ENCODE results near the gene MAN2B2. TPM values are rescaled to one million over a fixed set of nuclear protein-coding genes. Genes with fewer than 3 reads are reported as not detected.

Gene MAN2B2
- total and polyA plus RNA-seq, 2 of the 8 experiments (the other 6 are each of a cell fraction or from before 2014, with no cell fraction given): 3.3 to 4.0 TPM

GRCh38 chr4:6598127-6598526 is 23.1 kb downstream of the MAN2B2 start:
- no peak overlapping the region for H4K8ac ChIP-seq (ENCODE audit: extremely low read depth, insufficient read depth, low read length)
- no peak overlapping the region for H3K14ac ChIP-seq (ENCODE audit: insufficient read length)
- no peak overlapping the region for H4K91ac ChIP-seq (replicated peaks; ENCODE audit: insufficient read length, low read length)
- no peak overlapping the region for H2AK5ac ChIP-seq (ENCODE audit: low read depth, low read length)
- no peak overlapping the region for H2BK15ac ChIP-seq (ENCODE audit: low read length)
- H3K23me2 ChIP-seq (ENCODE audit: low read depth, low read length): no peaks in the 10 kb centered on the region
- H3K23ac ChIP-seq (ENCODE audit: insufficient read length): no peak overlapping the region
- no peak overlapping the region for H3K4me2 ChIP-seq (ENCODE audit: insufficient read depth in 1 of 2, low read depth in 2 of 2, low read length in 2 of 2)
- POLR2A ChIA-PET (ENCODE audit: partially characterized antibody): interaction anchor here (0.9 to 1.6 kb wide), 3 partner anchors 16 to 22 kb away, joined by 3 to 5 read pairs (median 3); no protein-coding TSS in a partner anchor
- no peaks in the 10 kb centered on the region; a peak in 2 of 7 replicates for H3K4me1 ChIP-seq (replicated peaks in 1 of 4; ENCODE audit: control insufficient read depth in 3 of 4, insufficient read depth in 4 of 4, low read length in 3 of 4)
- H3K79me1 ChIP-seq (ENCODE audit: low read depth, low read length): no peaks in the 10 kb centered on the region
- H3K9me3 ChIP-seq (ENCODE audit: insufficient read depth in 2 of 2, low read depth in 1 of 2, low read length in 1 of 2): no peaks in the 10 kb centered on the region
- H2BK20ac ChIP-seq (ENCODE audit: low read length): no peak overlapping the region
- H3K4ac ChIP-seq (replicated peaks; ENCODE audit: insufficient read length, low read depth, low read length): no peak overlapping the region
- no peak overlapping the region for H3K9ac ChIP-seq (replicated peaks in 1 of 4; ENCODE audit: extremely low read depth in 1 of 4, low read depth in 3 of 4, low read length in 3 of 4)
- H2BK5ac ChIP-seq (ENCODE audit: low read depth, low read length): no peak overlapping the region
- TF ChIP-seq RBBP5 (IDR thresholded peaks at IDR 0.05; ENCODE audit: borderline replicate concordance, low read depth, low read length) (no peak), POLR2AphosphoS5 (IDR thresholded peaks at IDR 0.05; ENCODE audit: low read depth, low read length) (no peak), TAF1 (IDR thresholded peaks at IDR 0.05; ENCODE audit: low read depth, low read length) (no peak), HDAC2 (IDR thresholded peaks at IDR 0.05; ENCODE audit: borderline replicate concordance in 1 of 2, low read depth in 2 of 2, low read length in 2 of 2) (no peak)
- DNase-seq (ENCODE audit: low read depth in 1 of 2, low spot score in 2 of 2): no peak
- no peak overlapping the region for H2BK120ac ChIP-seq (replicated peaks; ENCODE audit: low read depth, low read length)
- no peaks in the 10 kb centered on the region; a peak in 1 of 8 replicates for H3K36me3 ChIP-seq (ENCODE audit: control insufficient read depth in 2 of 4, insufficient read depth in 4 of 4, low read length in 3 of 4)
- CTCF ChIA-PET (ENCODE audit: partially characterized antibody): interaction anchor here (0.7 to 2.5 kb wide), 7 partner anchors 8 to 266 kb away, joined by 3 to 11 read pairs (median 3); no protein-coding TSS in a partner anchor
- FAIRE-seq: no peak
- peaks cover 2 to 5% of the 10 kb centered on the region in 2 experiments for H4K20me1 ChIP-seq (replicated peaks in 1 of 2; ENCODE audit: control insufficient read depth in 1 of 2, insufficient read depth in 2 of 2, low read length in 2 of 2)
- H3K27me3 ChIP-seq (replicated peaks in 1 of 4; ENCODE audit: control insufficient read depth in 3 of 4, extremely low read depth in 1 of 4, insufficient read depth in 3 of 4, low read length in 3 of 4): no peaks in the 10 kb centered on the region
- no peak overlapping the region for H2AFZ ChIP-seq (ENCODE audit: low read length)
- no peak overlapping the region for H4K5ac ChIP-seq (ENCODE audit: insufficient read length, low read depth, low read length)
- no peak overlapping the region for H3K18ac ChIP-seq (ENCODE audit: extremely low read depth, low read length)
- 93% methylated on average over 10 of the region's 10 CpGs; no CpG with 5 or more reads in 1 of the 2 experiments for WGBS, 2 experiments (ENCODE audit: extremely low coverage in 1 of 2, insufficient coverage in 1 of 2, insufficient read length in 1 of 2, insufficient replicate concordance in 2 of 2, low coverage in 1 of 2, low lambda C conversion rate in 2 of 2, missing lambda C conversion rate in 1 of 2)
- no peak overlapping the region for H3K27ac ChIP-seq (ENCODE audit: low read depth, low read length)
- no peak overlapping the region for H3K56ac ChIP-seq (replicated peaks; ENCODE audit: insufficient read length, low read depth, low read length)
- H3K4me3 ChIP-seq (ENCODE audit: extremely low read depth in 1 of 4, insufficient read depth in 2 of 4, low read depth in 3 of 4, low read length in 4 of 4): no peak overlapping the region
- no peaks in the 10 kb centered on the region for H3K79me2 ChIP-seq (ENCODE audit: control insufficient read depth in 1 of 2, insufficient read depth in 2 of 2, low read length in 2 of 2)
- no peak overlapping the region for H2BK12ac ChIP-seq (ENCODE audit: low read depth, low read length)

Measured in H1 (cell line).